K562 (cell line): ENCODE results near the gene IBA57. TPM values are rescaled to one million over a fixed set of nuclear protein-coding genes. Genes with fewer than 3 reads are reported as not detected.
A peak's percentile ranks its signal among the peaks of the same experiment; 100 is the strongest.

Experiments used
- CHD1 ChIP-seq: fragments of 200-600 bp; sonication (generic); IDR thresholded peaks from one replicate; pipeline ENCODE4 v1.6.1; 2012; ENCODE audit warnings: mild to moderate bottlenecking, moderate library complexity, low read length, inconsistent platforms
- CREB1 ChIP-seq, 2 experiments: sonication (generic) in 1 of 2; formaldehyde crosslinking in 1 of 2; IDR thresholded peaks; 2 replicates each; pipeline versions ENCODE4 v1.6.1 to v1.8.0; 2012 to 2022; ENCODE audit warnings: inconsistent platforms in 1 of 2, mild to moderate bottlenecking in 1 of 2, missing genetic modification reagents in 1 of 2, moderate library complexity in 1 of 2
- CREB3L1 ChIP-seq: fragments of 450-650 bp; IDR thresholded peaks from 2 replicates; pipeline ENCODE4 v1.6.1; 2014; ENCODE audit warnings: low read depth, mild to moderate bottlenecking, moderate library complexity, borderline replicate concordance
- DIDO1 ChIP-seq: fragments of 450-650 bp; IDR thresholded peaks from 2 replicates; pipeline ENCODE4 v1.6.1; 2016; ENCODE audit warnings: low read depth, missing biosample characterization, missing genetic modification characterization
- DNMT1 ChIP-seq: fragments of 450-650 bp; IDR thresholded peaks from 2 replicates; pipeline ENCODE4 v1.6.1; 2016; ENCODE audit warnings: antibody characterized with exemption, mild to moderate bottlenecking
- ETV1 ChIP-seq: fragments of 450-650 bp; conservative IDR thresholded peaks from 2 replicates; pipeline ENCODE4 v1.6.1; 2016; ENCODE audit warnings: missing genetic modification characterization, control low read depth, low read depth, missing compliant biosample characterization
- HLTF ChIP-seq: fragments of 450-650 bp; IDR thresholded peaks from 2 replicates; pipeline ENCODE4 v1.6.1; 2016
- ILK ChIP-seq: fragments of 450-650 bp; IDR thresholded peaks from 2 replicates; pipeline ENCODE4 v1.6.1; 2016; ENCODE audit warnings: missing genetic modification characterization, low read depth, mild to moderate bottlenecking, missing compliant biosample characterization, moderate library complexity, borderline replicate concordance
- MAFK ChIP-seq: IDR thresholded peaks from 2 replicates; pipeline ENCODE4 v1.6.1; 2011; ENCODE audit warnings: low read length, improper control_type of control experiment
- MCM7 ChIP-seq, 2 experiments: fragments of 450-650 bp; IDR thresholded peaks; 2 replicates each; pipeline ENCODE4 v1.6.1; 2016 to 2018
- NR2F6 ChIP-seq: fragments of 450-650 bp; formaldehyde crosslinking; IDR thresholded peaks from 2 replicates; pipeline ENCODE4 v1.4.0; 2020; ENCODE audit warnings: mild to moderate bottlenecking
- OTX1 ChIP-seq: fragments of 450-650 bp; formaldehyde crosslinking; IDR thresholded peaks from 2 replicates; pipeline ENCODE4 v1.4.0; 2022; ENCODE audit warnings: mild to moderate bottlenecking
- PHB ChIP-seq: fragments of 250-450 bp; sonication (Bioruptor Pico); IDR thresholded peaks from 2 replicates; pipeline ENCODE4 v1.5.0; 2021
- PML ChIP-seq: IDR thresholded peaks from 2 replicates; pipeline ENCODE4 v1.6.1; 2012; ENCODE audit warnings: low read length, inconsistent platforms
- SMAD1 ChIP-seq: fragments of 150-350 bp; IDR thresholded peaks from 2 replicates; pipeline ENCODE4 v1.6.1; 2014; ENCODE audit warnings: low read length, low read depth; ENCODE audit not compliant: partially characterized antibody
- TAF15 ChIP-seq: fragments of 200-400 bp; formaldehyde crosslinking; IDR thresholded peaks from 2 replicates; pipeline ENCODE4 v1.6.1; 2017; ENCODE audit warnings: mild to moderate bottlenecking, low read depth, low read length, moderate library complexity
- ZBTB12 ChIP-seq: fragments of 250-450 bp; sonication (Bioruptor Pico); IDR thresholded peaks from 2 replicates; pipeline ENCODE4 v1.4.0; 2020
- ZFPM2 ChIP-seq: fragments of 250-450 bp; sonication (Bioruptor Pico); IDR thresholded peaks from 2 replicates; pipeline ENCODE4 v1.5.1; 2022; ENCODE audit warnings: mild to moderate bottlenecking
- ZNF282 ChIP-seq: sonication (generic); formaldehyde crosslinking; IDR thresholded peaks from 2 replicates; pipeline ENCODE4 v1.8.1; 2023; ENCODE audit warnings: missing genetic modification reagents
- ZNF324 ChIP-seq: fragments of 250-450 bp; sonication (Bioruptor Pico); IDR thresholded peaks from 2 replicates; pipeline ENCODE4 v1.4.0; 2020; ENCODE audit warnings: mild to moderate bottlenecking
- ZNF609 ChIP-seq: sonication (generic); formaldehyde crosslinking; IDR thresholded peaks from 2 replicates; pipeline ENCODE4 v1.8.1; 2023; ENCODE audit warnings: missing genetic modification reagents, mild to moderate bottlenecking, borderline replicate concordance
- ZNF76 ChIP-seq: fragments of 250-450 bp; sonication (Bioruptor Pico); IDR thresholded peaks from 2 replicates; pipeline ENCODE4 v1.4.0; 2020; ENCODE audit warnings: mild to moderate bottlenecking, moderate library complexity, borderline replicate concordance
- polyA plus RNA-seq, 8 experiments: library from polyadenylated mRNA; depleted of rRNA in 4 of 8; stranded (reverse) in 5 of 8; unstranded in 3 of 8; fragments of >200 nt; fragmentation: Nextera tagmentation in 2 of 8; fragmentation: Illumina TruSeq in 1 of 8; extraction: Ambion mirVana in 2 of 8; extraction: Trizol in 1 of 8; gene quantifications; 2 replicates each; pipeline versions ENCODE4 v1.2.1 to v1.2.3, GENCODE V29; 2011 to 2014; ENCODE audit warnings: inconsistent platforms in 1 of 8, missing spikeins in 1 of 8
- total RNA-seq, 7 experiments: library from RNA; depleted of rRNA in 6 of 7; stranded (reverse); fragments of >200 nt in 6 of 7; fragmentation: Illumina TruSeq in 2 of 7; extraction: Trizol in 2 of 7; gene quantifications; 2 replicates each; pipeline versions ENCODE4 v1.2.1 to v1.2.3, GENCODE V29; 2011 to 2021; ENCODE audit warnings: low replicate concordance in 1 of 7

The IBA57 gene
- total and polyA plus RNA-seq, 9 of the 15 experiments (the other 6 are each of a cell fraction or from before 2014, with no cell fraction given), result 0.77 to 15.5 (median 2.7) TPM

- TF ChIP-seq MAFK (no peak), DNMT1 (no peak), DIDO1 (tag) (no peak), HLTF (no peak), ZNF324 (CRISPR knock-in tag) (0 out of 2 replicates have a peak, but pooled peaks have one; percentile 9), ILK (tag) (no peak), ETV1 (tag) (peak; percentile 79), NR2F6 (no peak), ZNF282 (CRISPR knock-in tag) (peak; percentile 93), ZBTB12 (CRISPR knock-in tag) (peak; percentile 91), MCM7 (IDR thresholded peaks at IDR 0.05) (no peak), PHB (no peak), CREB3L1 (peak; percentile 98), ZNF76 (peak; percentile 93; the same call in 1 of the 2 replicates), ZNF609 (no peak), CREB1 (IDR thresholded peaks at IDR 0.05) (peak; percentile 95), CREB1 (CRISPR knock-in tag; IDR thresholded peaks at IDR 0.05) (peak; percentile 93), OTX1 (CRISPR knock-in tag) (0 out of 2 replicates have a peak, but pooled peaks have one; percentile 2), PML (0 out of 2 replicates have a peak, but pooled peaks have one; percentile 15), SMAD1 (peak; percentile 91), CHD1 (no peak), ZFPM2 (CRISPR knock-in tag) (0 out of 2 replicates have a peak, but pooled peaks have one; percentile 68), TAF15 (no peak)
These were observed at the start of gene IBA57 (continued) for GRCh38 chr1:228165372-228166169.
